Activated B cell treated with CpG ODN at 0.5 μM for 24 hours (primary cell): Measurements from ENCODE around the gene SQOR. TPM values are rescaled to one million over a fixed set of nuclear protein-coding genes. Genes with fewer than 3 reads are reported as not detected.

ENCODE experiments used
- ATAC-seq: fragments of 200-7000 bp; cut with Tn5 transposase; one replicate; pipeline ENCODE4 v1.10.0; 2021; ENCODE audit warnings: low read depth, mild to moderate bottlenecking, moderate library complexity
- CTCF ChIA-PET: fragments of 350-600 bp; sonication (Branson Sonifier 250); formaldehyde crosslinking; loops from one replicate; lab custom pipeline; 2021; ENCODE audit warnings: antibody characterized with exemption; lab: Charles Lee
- POLR2A ChIA-PET: fragments of 350-600 bp; sonication (Branson Sonifier 250); formaldehyde crosslinking; loops from one replicate; lab custom pipeline; 2021; ENCODE audit warnings: antibody characterized with exemption; lab: Charles Lee
- DNase-seq: peaks from one replicate; pipeline ENCODE4 v3.0.0; 2022
- H3K27ac Mint-ChIP-seq: one replicate; pipeline ENCODE4 v1.8.0; 2020; ENCODE audit warnings: mixed read lengths
- H3K27me3 Mint-ChIP-seq: one replicate; pipeline ENCODE4 v1.8.0; 2021; ENCODE audit warnings: mixed read lengths
- H3K36me3 Mint-ChIP-seq: one replicate; pipeline ENCODE4 v1.8.0; 2021; ENCODE audit warnings: low read depth, mixed read lengths
- H3K4me1 Mint-ChIP-seq: one replicate; pipeline ENCODE4 v1.8.0; 2021; ENCODE audit warnings: mixed read lengths
- H3K4me3 Mint-ChIP-seq: one replicate; pipeline ENCODE4 v1.8.0; 2020; ENCODE audit warnings: mild to moderate bottlenecking, mixed read lengths
- H3K9me3 Mint-ChIP-seq: one replicate; pipeline ENCODE4 v1.8.0; 2020; ENCODE audit warnings: mixed read lengths
- intact Hi-C: fragments of 100-400 bp; cut with micrococcal nuclease; formaldehyde crosslinking; loops from one replicate; pipeline ENCODE4 v1.15.1; 2024
- total RNA-seq: library from RNA; stranded (reverse); gene quantifications from 2 replicates; pipeline ENCODE4 v1.2.3, GENCODE V29; 2022
- TF ChIP-seq, protein P1 (sequence below): fragments of 200-600 bp; IDR thresholded peaks from one replicate; pipeline ENCODE4 v1.8.0; 2022; ENCODE audit warnings: antibody characterized with exemption, mild to moderate bottlenecking

The SQOR gene
- total RNA-seq, 1 donor from 2014 or later, result 39.2 TPM

DNA sequence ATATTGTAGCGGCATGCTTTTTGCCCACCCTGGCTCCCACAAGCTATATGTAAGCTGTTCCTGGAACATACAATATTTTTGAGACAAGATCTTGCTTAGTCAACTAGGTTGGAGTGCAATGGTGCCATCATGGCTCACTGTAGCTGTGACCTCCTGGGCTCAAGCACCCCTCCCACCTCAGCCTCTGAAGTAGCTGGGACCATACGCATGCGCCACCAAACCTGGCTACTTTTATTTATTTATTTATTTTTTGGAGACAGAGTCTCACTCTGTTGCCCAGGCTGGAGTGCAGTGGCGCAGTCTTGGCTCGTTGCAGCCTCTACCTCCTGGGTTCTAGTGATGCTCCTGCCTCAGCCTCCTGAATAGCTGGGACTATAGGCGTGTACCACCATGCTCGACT lies 6.7 kb upstream of the SQOR start:
- ChIA-PET CTCF (no interaction called here), POLR2A (no interaction called here)
- Mint-ChIP-seq H3K27me3 (no peaks in the 10 kb centered on the region), H3K9me3 (peaks cover 12% of the 10 kb centered on the region), H3K4me3 (no peak overlapping the region), H3K36me3 (no peaks in the 10 kb centered on the region), H3K27ac (no peak overlapping the region), H3K4me1 (no peaks in the 10 kb centered on the region)
- no peak for ATAC-seq
- no peak for DNase-seq
- TF ChIP-seq, protein P1, sequence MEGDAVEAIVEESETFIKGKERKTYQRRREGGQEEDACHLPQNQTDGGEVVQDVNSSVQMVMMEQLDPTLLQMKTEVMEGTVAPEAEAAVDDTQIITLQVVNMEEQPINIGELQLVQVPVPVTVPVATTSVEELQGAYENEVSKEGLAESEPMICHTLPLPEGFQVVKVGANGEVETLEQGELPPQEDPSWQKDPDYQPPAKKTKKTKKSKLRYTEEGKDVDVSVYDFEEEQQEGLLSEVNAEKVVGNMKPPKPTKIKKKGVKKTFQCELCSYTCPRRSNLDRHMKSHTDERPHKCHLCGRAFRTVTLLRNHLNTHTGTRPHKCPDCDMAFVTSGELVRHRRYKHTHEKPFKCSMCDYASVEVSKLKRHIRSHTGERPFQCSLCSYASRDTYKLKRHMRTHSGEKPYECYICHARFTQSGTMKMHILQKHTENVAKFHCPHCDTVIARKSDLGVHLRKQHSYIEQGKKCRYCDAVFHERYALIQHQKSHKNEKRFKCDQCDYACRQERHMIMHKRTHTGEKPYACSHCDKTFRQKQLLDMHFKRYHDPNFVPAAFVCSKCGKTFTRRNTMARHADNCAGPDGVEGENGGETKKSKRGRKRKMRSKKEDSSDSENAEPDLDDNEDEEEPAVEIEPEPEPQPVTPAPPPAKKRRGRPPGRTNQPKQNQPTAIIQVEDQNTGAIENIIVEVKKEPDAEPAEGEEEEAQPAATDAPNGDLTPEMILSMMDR, result no peak
- intact Hi-C loops, result no loop called here

DNA sequence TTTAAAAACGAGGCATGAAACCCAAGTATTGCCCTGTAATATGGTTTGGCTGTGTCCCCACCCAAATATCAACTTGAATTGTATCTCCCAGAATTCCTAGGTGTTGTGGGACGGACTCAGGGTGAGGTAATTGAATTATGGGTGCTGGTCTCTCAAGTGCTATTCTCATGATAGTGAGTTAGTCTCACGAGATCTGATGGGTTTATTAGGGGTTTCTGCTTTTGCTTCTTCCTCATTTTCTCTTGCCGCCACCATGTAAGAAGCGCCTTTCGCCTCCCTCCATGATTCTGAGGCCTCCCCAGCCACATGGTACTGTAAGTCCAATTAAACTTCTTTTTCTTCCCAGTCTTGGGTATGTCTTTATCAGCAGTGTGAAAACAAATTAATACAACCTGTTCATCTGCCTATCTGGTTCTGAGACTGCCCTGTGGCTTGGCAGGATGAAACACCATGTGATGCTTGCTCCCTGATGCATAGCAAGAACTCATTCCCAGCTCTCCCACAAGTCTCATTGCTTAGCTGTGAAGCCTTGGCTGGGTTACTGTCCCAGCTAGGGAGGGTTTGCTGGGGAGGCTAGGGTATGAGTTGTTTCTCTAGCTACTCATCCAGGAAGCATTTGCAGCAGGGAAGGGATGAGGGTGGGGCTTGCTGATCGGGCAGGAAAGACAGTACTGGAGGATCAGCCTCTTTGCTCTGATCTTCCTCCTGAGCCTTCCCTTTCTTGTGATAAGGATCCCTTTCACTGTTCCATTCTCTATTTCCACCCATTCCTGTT lies 3.7 kb upstream of the SQOR start:
- intact Hi-C loops, result no loop called here
- peaks cover 10% of the 10 kb centered on the region for H3K9me3 Mint-ChIP-seq
- H3K27ac Mint-ChIP-seq, result no peak overlapping the region
- ATAC-seq (no peak), DNase-seq (no peak)
- ChIA-PET POLR2A (no interaction called here), CTCF (no interaction called here)
- H3K36me3 Mint-ChIP-seq, result peaks cover 4% of the 10 kb centered on the region
- H3K4me3 Mint-ChIP-seq, result no peak overlapping the region
- peaks cover 12% of the 10 kb centered on the region for H3K4me1 Mint-ChIP-seq
- no peaks in the 10 kb centered on the region for H3K27me3 Mint-ChIP-seq
- TF ChIP-seq, protein P1, result no peak

DNA sequence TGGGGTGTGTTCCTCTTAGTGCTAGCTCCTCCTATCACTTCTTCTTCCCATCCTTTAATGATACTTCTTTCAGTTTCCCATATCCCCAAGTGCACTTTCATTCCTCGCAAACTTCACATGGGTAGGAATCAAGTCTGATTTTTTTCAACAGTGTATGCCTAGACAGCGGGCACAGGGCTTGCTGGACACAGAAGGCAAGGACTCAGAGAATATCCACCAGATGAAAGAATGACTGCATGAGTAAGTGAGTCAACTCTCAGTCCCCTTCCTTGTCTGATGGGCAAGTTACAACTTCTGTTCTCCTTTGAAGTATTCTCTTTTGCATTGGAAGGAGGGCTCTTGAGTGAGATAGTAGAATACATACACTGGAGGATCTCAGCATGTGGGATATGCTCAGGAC lies 3.1 kb upstream of the SQOR start:
- Mint-ChIP-seq H3K27me3 (no peaks in the 10 kb centered on the region), H3K4me3 (no peak overlapping the region), H3K9me3 (peaks cover 7% of the 10 kb centered on the region), H3K4me1 (peaks cover 14% of the 10 kb centered on the region), H3K36me3 (peaks cover 4% of the 10 kb centered on the region), H3K27ac (no peak overlapping the region)
- intact Hi-C loops, result no loop called here
- ATAC-seq (no peak), DNase-seq (no peak)
- TF ChIP-seq, protein P1, result no peak
- CTCF ChIA-PET, result no interaction called here
- POLR2A ChIA-PET, result no interaction called here

DNA sequence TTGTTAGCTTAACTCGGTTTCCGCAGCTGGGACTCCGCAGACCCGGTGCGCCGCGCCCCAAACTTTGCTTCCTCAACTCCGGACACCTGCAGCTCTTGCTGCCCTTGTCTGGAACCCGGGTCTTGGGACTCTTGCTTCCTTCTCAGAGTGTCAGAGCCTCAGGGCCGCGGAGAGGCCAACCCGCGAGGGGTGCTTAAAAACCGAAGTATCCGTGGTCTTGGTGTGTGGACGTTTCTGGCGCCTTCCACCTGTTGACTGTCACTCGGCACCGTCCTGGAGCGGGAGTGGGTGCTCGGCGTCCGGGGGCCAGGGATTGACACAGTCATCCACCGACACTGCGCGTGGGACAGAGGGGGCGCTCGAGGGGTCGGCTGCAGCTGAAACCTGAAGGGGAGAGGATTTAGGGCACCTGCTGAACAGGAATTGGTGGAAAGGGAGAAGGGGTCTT lies 386 bp downstream of the SQOR start:
- peak; percentile 67 for DNase-seq
- ChIA-PET POLR2A (interaction anchor here (1.0 to 1.4 kb wide), 6 partner anchors 47 to 434 kb away, joined by 3 to 9 read pairs (median 4); partner anchors contain the start of gene BLOC1S6), CTCF (interaction anchor here (0.9 kb wide), 1 partner anchor 24 kb away, joined by 3 read pairs; no protein-coding TSS in a partner anchor)
- ATAC-seq, result peak; percentile 59
- intact Hi-C loops, result loop anchor here (1.0 to 2.0 kb wide), 3 partner anchors 48 to 436 kb away; partner anchors contain the start of gene BLOC1S6
- Mint-ChIP-seq H3K4me3 (peak overlapping the region; percentile 96), H3K36me3 (peaks cover 8% of the 10 kb centered on the region), H3K4me1 (peaks cover 33% of the 10 kb centered on the region), H3K27ac (peak overlapping the region; percentile 94), H3K9me3 (no peaks in the 10 kb centered on the region), H3K27me3 (no peaks in the 10 kb centered on the region)
- TF ChIP-seq, protein P1, result no peak

DNA sequence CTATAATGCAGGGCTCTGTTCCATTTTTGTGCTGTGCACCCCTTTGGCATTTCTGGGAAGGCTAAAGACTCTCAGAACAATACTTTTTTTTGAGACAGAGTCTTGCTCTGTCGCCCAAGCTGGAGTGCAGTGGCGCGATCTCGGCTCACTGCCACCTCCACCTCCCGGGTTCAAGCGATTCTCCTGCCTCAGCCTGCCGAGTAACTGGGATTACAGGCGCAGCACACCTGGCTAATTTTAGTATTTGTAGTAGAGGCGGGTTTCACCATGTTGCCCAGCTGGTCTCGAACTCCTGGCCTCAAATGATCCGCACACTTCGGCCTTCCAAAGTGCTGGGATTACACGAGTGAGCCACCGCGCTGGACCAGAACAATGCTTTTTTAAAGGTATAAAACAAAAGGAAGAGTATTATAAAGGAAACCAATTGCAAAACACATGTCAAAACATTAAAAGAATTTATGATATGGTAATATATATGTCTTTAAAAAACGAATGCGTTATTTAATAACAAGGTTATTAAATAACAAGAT lies 999 bp downstream of the SQOR start:
- ATAC-seq (no peak), DNase-seq (no peak)
- ChIA-PET POLR2A (interaction anchor here (0.6 to 1.4 kb wide), 7 partner anchors 48 to 955 kb away, joined by 3 to 9 read pairs (median 4); partner anchors contain the start of gene BLOC1S6), CTCF (no interaction called here)
- Mint-ChIP-seq H3K4me3 (peak overlapping the region; percentile 96), H3K27me3 (no peaks in the 10 kb centered on the region), H3K9me3 (no peaks in the 10 kb centered on the region), H3K36me3 (peaks cover 8% of the 10 kb centered on the region), H3K27ac (peak overlapping the region; percentile 94), H3K4me1 (peaks cover 33% of the 10 kb centered on the region)
- TF ChIP-seq, protein P1, result no peak
- intact Hi-C loops, result loop anchor here (1.0 to 2.0 kb wide), 3 partner anchors 49 to 437 kb away; partner anchors contain the start of gene BLOC1S6
